Measurements from ENCODE around the gene PYCARD. TPM values are rescaled to one million over a fixed set of nuclear protein-coding genes. Genes with fewer than 3 reads are reported as not detected.

The PYCARD gene
- total RNA-seq, 1 experiment from 2014 or later: 29.8 TPM

GRCh38 chr16:31229501-31229900, 26.9 kb upstream of the PYCARD start:
- no peak overlapping the region for H3K9ac ChIP-seq (ENCODE audit: low read length)
- no peaks in the 10 kb centered on the region for H3K9me2 ChIP-seq (replicated peaks; ENCODE audit: low read length)
- H3K27me3 ChIP-seq (ENCODE audit: low read length): no peaks in the 10 kb centered on the region
- no peak for ATAC-seq
- no peak overlapping the region for H3K27ac ChIP-seq (ENCODE audit: low read length)
- H3K9me3 ChIP-seq (ENCODE audit: low read length): no peaks in the 10 kb centered on the region
- no peak overlapping the region for H2AFZ ChIP-seq (ENCODE audit: low read length)
- no peak overlapping the region for H3K4me2 ChIP-seq (ENCODE audit: low read length)
- no peaks in the 10 kb centered on the region for H3K4me1 ChIP-seq (ENCODE audit: insufficient read depth, low read length)
- TF ChIP-seq EZH2phosphoT487 (IDR thresholded peaks at IDR 0.05; ENCODE audit: borderline replicate concordance, low read length): no peak
- TF ChIP-seq CTCF (conservative IDR thresholded peaks at IDR 0.05; ENCODE audit: low read depth, low read length): no peak
- TF ChIP-seq EZH2 (IDR thresholded peaks at IDR 0.05; ENCODE audit: low read length, unreplicated experiment): no peak
- DNase-seq: no peak
- H4K20me1 ChIP-seq (ENCODE audit: low read length): no peaks in the 10 kb centered on the region
- CTCF ChIA-PET: no interaction called here
- no peaks in the 10 kb centered on the region for H3K36me3 ChIP-seq (ENCODE audit: low read depth, low read length)
- no peak overlapping the region for H3K4me3 ChIP-seq (ENCODE audit: low read length)
- POLR2A ChIA-PET (ENCODE audit: unreplicated experiment): no interaction called here
- H3F3A ChIP-seq (ENCODE audit: low read length, unreplicated experiment): no peaks in the 10 kb centered on the region
- intact Hi-C loops (cut with micrococcal nuclease): no loop called here
- BruUV-seq (replicated peaks): no TSS peak
- H3K79me2 ChIP-seq (ENCODE audit: low read length): no peaks in the 10 kb centered on the region

GRCh38 chr16:31228206-31228605, 25.6 kb upstream of the PYCARD start:
- ChIA-PET POLR2A (ENCODE audit: unreplicated experiment) (no interaction called here), CTCF (no interaction called here)
- BruUV-seq (replicated peaks): no TSS peak
- no peak for TF ChIP-seq EZH2 (IDR thresholded peaks at IDR 0.05; ENCODE audit: low read length, unreplicated experiment)
- TF ChIP-seq CTCF (conservative IDR thresholded peaks at IDR 0.05; ENCODE audit: low read depth, low read length): no peak
- no peak for TF ChIP-seq EZH2phosphoT487 (IDR thresholded peaks at IDR 0.05; ENCODE audit: borderline replicate concordance, low read length)
- Histone ChIP-seq H3K79me2 (ENCODE audit: low read length) (no peaks in the 10 kb centered on the region), H3K4me1 (ENCODE audit: insufficient read depth, low read length) (no peaks in the 10 kb centered on the region), H3F3A (ENCODE audit: low read length, unreplicated experiment) (no peaks in the 10 kb centered on the region), H2AFZ (ENCODE audit: low read length) (no peak overlapping the region), H4K20me1 (ENCODE audit: low read length) (no peaks in the 10 kb centered on the region), H3K9me2 (replicated peaks; ENCODE audit: low read length) (no peaks in the 10 kb centered on the region), H3K9ac (ENCODE audit: low read length) (no peak overlapping the region), H3K36me3 (ENCODE audit: low read depth, low read length) (no peaks in the 10 kb centered on the region), H3K9me3 (ENCODE audit: low read length) (no peaks in the 10 kb centered on the region), H3K27ac (ENCODE audit: low read length) (no peak overlapping the region), H3K27me3 (ENCODE audit: low read length) (no peaks in the 10 kb centered on the region), H3K4me3 (ENCODE audit: low read length) (no peak overlapping the region), H3K4me2 (ENCODE audit: low read length) (no peak overlapping the region)
- ATAC-seq (no peak), DNase-seq (no peak)
- intact Hi-C loops (cut with micrococcal nuclease): no loop called here

GRCh38 chr16:31225193-31225592, 22.6 kb upstream of the PYCARD start:
- Histone ChIP-seq H3K27me3 (ENCODE audit: low read length) (no peaks in the 10 kb centered on the region), H3K9ac (ENCODE audit: low read length) (no peak overlapping the region), H3K4me2 (ENCODE audit: low read length) (no peak overlapping the region), H3F3A (ENCODE audit: low read length, unreplicated experiment) (no peaks in the 10 kb centered on the region), H4K20me1 (ENCODE audit: low read length) (no peaks in the 10 kb centered on the region), H3K4me1 (ENCODE audit: insufficient read depth, low read length) (no peaks in the 10 kb centered on the region), H3K79me2 (ENCODE audit: low read length) (no peaks in the 10 kb centered on the region), H3K4me3 (ENCODE audit: low read length) (no peak overlapping the region), H3K9me3 (ENCODE audit: low read length) (no peaks in the 10 kb centered on the region), H3K9me2 (replicated peaks; ENCODE audit: low read length) (no peaks in the 10 kb centered on the region), H3K36me3 (ENCODE audit: low read depth, low read length) (no peaks in the 10 kb centered on the region), H2AFZ (ENCODE audit: low read length) (no peak overlapping the region), H3K27ac (ENCODE audit: low read length) (no peak overlapping the region)
- no TSS peak for BruUV-seq (replicated peaks)
- TF ChIP-seq EZH2 (IDR thresholded peaks at IDR 0.05; ENCODE audit: low read length, unreplicated experiment) (no peak), EZH2phosphoT487 (IDR thresholded peaks at IDR 0.05; ENCODE audit: borderline replicate concordance, low read length) (no peak), CTCF (conservative IDR thresholded peaks at IDR 0.05; ENCODE audit: low read depth, low read length) (no peak)
- CTCF ChIA-PET: no interaction called here
- intact Hi-C loops (cut with micrococcal nuclease): no loop called here
- POLR2A ChIA-PET (ENCODE audit: unreplicated experiment): no interaction called here
- DNase-seq (no peak), ATAC-seq (no peak)
